ENCODE results near the gene PLTP. TPM values are rescaled to one million over a fixed set of nuclear protein-coding genes. Genes with fewer than 3 reads are reported as not detected.

The PLTP gene
- total and polyA plus RNA-seq, 2 of the 13 experiments (the other 11 are each of a cell fraction or from before 2014, with no cell fraction given): 16.9 to 28.6 TPM

DNA sequence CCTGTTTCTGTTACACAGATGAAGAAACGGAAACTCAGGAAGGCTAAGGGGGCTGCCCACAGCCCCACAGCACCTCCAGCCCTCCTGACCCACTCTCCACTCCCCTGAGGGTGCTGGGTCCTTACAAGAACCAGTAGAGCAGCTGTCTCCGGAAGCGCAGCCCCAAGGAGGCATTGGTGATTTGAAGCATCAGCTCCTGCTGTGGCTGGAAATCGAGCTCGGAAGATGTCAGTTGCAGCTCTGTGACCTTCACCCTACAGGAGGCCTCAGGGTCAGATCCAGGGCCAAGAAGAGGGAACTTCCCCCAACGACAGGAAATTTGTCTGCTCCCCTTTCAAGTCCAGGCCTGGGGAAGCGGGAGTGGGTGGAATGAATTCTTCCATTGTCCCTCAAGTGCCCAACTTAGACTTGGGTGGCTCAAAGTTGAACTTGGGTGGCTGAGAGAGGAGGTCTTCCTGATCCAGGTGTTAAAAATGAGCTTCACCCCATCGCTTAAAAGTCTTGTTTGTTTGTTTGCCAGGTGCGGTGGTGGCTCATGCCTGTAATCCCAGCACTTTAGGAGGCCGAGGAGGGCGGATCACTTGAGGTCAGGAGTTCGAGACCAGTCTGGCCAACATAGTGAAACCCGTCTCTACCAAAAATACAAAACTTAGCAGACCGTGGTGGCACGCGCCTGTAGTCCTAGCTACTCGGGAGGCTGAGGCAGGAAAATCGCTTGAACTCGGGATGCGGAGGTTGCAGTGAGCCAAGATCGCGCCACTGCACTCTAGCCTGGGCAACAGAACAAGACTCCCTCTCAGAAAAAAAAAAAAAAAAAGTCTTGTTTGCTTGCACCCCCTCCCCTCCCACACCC, 1.9 kb downstream of the PLTP start (continued):
- TF ChIP-seq, protein P1, sequence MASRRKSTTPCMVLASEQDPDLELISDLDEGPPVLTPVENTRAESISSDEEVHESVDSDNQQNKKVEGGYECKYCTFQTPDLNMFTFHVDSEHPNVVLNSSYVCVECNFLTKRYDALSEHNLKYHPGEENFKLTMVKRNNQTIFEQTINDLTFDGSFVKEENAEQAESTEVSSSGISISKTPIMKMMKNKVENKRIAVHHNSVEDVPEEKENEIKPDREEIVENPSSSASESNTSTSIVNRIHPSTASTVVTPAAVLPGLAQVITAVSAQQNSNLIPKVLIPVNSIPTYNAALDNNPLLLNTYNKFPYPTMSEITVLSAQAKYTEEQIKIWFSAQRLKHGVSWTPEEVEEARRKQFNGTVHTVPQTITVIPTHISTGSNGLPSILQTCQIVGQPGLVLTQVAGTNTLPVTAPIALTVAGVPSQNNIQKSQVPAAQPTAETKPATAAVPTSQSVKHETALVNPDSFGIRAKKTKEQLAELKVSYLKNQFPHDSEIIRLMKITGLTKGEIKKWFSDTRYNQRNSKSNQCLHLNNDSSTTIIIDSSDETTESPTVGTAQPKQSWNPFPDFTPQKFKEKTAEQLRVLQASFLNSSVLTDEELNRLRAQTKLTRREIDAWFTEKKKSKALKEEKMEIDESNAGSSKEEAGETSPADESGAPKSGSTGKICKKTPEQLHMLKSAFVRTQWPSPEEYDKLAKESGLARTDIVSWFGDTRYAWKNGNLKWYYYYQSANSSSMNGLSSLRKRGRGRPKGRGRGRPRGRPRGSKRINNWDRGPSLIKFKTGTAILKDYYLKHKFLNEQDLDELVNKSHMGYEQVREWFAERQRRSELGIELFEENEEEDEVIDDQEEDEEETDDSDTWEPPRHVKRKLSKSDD (CRISPR knock-in tag; IDR thresholded peaks at IDR 0.05; ENCODE audit: low read depth): 0 out of 2 replicates have a peak, but pooled peaks have one; percentile 51
- no peak for TF ChIP-seq NFATC3 (CRISPR knock-in tag; IDR thresholded peaks at IDR 0.05)
- no peak for TF ChIP-seq ZNF484 (CRISPR knock-in tag; IDR thresholded peaks at IDR 0.05; ENCODE audit: borderline replicate concordance, low read depth)
- TF ChIP-seq ZKSCAN8 (CRISPR knock-in tag; IDR thresholded peaks at IDR 0.05; ENCODE audit: borderline replicate concordance): no peak
- no peak; the same call in 1 of the 2 replicates for TF ChIP-seq MIER2 (CRISPR knock-in tag; IDR thresholded peaks at IDR 0.05)
- no peak for TF ChIP-seq ZNF547 (CRISPR knock-in tag; IDR thresholded peaks at IDR 0.05)
- TF ChIP-seq, protein P2, sequence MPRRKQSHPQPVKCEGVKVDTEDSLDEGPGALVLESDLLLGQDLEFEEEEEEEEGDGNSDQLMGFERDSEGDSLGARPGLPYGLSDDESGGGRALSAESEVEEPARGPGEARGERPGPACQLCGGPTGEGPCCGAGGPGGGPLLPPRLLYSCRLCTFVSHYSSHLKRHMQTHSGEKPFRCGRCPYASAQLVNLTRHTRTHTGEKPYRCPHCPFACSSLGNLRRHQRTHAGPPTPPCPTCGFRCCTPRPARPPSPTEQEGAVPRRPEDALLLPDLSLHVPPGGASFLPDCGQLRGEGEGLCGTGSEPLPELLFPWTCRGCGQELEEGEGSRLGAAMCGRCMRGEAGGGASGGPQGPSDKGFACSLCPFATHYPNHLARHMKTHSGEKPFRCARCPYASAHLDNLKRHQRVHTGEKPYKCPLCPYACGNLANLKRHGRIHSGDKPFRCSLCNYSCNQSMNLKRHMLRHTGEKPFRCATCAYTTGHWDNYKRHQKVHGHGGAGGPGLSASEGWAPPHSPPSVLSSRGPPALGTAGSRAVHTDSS (CRISPR knock-in tag; conservative IDR thresholded peaks at IDR 0.05): no peak
- TF ChIP-seq ZFP37 (CRISPR knock-in tag; IDR thresholded peaks at IDR 0.05; ENCODE audit: borderline replicate concordance): 0 out of 2 replicates have a peak, but pooled peaks have one; percentile 21
- no peak for TF ChIP-seq YY1 (IDR thresholded peaks at IDR 0.05; ENCODE audit: insufficient read depth, insufficient replicate concordance, low read depth, low read length)
- TF ChIP-seq, protein P3, sequence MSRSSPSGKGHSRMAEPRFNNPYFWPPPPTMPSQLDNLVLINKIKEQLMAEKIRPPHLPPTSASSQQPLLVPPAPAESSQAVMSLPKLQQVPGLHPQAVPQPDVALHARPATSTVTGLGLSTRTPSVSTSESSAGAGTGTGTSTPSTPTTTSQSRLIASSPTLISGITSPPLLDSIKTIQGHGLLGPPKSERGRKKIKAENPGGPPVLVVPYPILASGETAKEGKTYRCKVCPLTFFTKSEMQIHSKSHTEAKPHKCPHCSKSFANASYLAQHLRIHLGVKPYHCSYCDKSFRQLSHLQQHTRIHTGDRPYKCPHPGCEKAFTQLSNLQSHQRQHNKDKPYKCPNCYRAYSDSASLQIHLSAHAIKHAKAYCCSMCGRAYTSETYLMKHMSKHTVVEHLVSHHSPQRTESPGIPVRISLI (CRISPR knock-in tag; IDR thresholded peaks at IDR 0.05; ENCODE audit: borderline replicate concordance): no peak
- peak; percentile 45; the same call in 1 of the 2 replicates for TF ChIP-seq ZNF766 (CRISPR knock-in tag; IDR thresholded peaks at IDR 0.05; ENCODE audit: borderline replicate concordance)
- no peak for TF ChIP-seq ZNF329 (CRISPR knock-in tag; IDR thresholded peaks at IDR 0.05; ENCODE audit: low read depth)
- TF ChIP-seq, protein P4, sequence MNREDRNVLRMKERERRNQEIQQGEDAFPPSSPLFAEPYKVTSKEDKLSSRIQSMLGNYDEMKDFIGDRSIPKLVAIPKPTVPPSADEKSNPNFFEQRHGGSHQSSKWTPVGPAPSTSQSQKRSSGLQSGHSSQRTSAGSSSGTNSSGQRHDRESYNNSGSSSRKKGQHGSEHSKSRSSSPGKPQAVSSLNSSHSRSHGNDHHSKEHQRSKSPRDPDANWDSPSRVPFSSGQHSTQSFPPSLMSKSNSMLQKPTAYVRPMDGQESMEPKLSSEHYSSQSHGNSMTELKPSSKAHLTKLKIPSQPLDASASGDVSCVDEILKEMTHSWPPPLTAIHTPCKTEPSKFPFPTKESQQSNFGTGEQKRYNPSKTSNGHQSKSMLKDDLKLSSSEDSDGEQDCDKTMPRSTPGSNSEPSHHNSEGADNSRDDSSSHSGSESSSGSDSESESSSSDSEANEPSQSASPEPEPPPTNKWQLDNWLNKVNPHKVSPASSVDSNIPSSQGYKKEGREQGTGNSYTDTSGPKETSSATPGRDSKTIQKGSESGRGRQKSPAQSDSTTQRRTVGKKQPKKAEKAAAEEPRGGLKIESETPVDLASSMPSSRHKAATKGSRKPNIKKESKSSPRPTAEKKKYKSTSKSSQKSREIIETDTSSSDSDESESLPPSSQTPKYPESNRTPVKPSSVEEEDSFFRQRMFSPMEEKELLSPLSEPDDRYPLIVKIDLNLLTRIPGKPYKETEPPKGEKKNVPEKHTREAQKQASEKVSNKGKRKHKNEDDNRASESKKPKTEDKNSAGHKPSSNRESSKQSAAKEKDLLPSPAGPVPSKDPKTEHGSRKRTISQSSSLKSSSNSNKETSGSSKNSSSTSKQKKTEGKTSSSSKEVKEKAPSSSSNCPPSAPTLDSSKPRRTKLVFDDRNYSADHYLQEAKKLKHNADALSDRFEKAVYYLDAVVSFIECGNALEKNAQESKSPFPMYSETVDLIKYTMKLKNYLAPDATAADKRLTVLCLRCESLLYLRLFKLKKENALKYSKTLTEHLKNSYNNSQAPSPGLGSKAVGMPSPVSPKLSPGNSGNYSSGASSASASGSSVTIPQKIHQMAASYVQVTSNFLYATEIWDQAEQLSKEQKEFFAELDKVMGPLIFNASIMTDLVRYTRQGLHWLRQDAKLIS (CRISPR knock-in tag; IDR thresholded peaks at IDR 0.05): no peak
- TF ChIP-seq NFRKB (IDR thresholded peaks at IDR 0.05): no peak
- no peak for TF ChIP-seq JARID2 (CRISPR knock-in tag; IDR thresholded peaks at IDR 0.05; ENCODE audit: insufficient replicate concordance)

Measured in HepG2 (cell line).